Measurements from ENCODE around the gene BLVRB.

DNA sequence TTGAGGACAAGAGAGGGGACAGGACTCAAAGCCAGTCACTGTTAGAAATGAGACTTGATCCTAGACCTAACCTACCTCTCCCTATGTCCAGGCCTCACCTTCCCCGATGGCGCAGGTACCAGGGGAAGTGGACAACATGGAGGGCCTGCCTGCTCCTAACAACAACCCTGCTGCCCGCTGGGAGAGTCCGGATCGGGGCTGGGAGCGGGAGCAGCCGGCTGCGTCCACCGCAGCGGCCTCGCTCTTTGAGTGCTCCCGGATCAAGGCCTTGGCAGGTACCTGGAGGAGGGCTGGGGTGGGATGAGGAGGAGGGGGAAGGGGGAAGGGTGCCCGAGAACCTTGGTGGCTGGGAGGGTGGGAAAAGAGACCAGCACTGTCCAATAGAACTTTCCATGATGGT is 7.0 kb upstream of the BLVRB start:
- TF ChIP-seq TAF1 (IDR thresholded peaks at IDR 0.05; ENCODE audit: borderline replicate concordance, low read depth, low read length) (no peak), POLR2AphosphoS5 (IDR thresholded peaks at IDR 0.05; ENCODE audit: low read length) (no peak), NFYA (IDR thresholded peaks at IDR 0.05; ENCODE audit: borderline replicate concordance, low read depth, low read length) (no peak), CTCF (IDR thresholded peaks at IDR 0.05 in 2 of 3, conservative IDR thresholded peaks at IDR 0.05 in 1 of 3; ENCODE audit: control insufficient read depth in 2 of 3, extremely low read depth in 1 of 3, insufficient read depth in 1 of 3, low read depth in 3 of 3, low read length in 3 of 3) (no peak), EZH2 (IDR thresholded peaks at IDR 0.05; ENCODE audit: borderline replicate concordance, control insufficient read depth, low read depth, low read length) (no peak), SMC3 (IDR thresholded peaks at IDR 0.05; ENCODE audit: borderline replicate concordance, low read length) (no peak), POLR2A (IDR thresholded peaks at IDR 0.05; ENCODE audit: low read depth, low read length) (no peak), ZNF24 (IDR thresholded peaks at IDR 0.05) (no peak), TCF7 (IDR thresholded peaks at IDR 0.05; ENCODE audit: borderline replicate concordance) (no peak), NBN (IDR thresholded peaks at IDR 0.05) (no peak)
- TF ChIP-seq, protein P1, sequence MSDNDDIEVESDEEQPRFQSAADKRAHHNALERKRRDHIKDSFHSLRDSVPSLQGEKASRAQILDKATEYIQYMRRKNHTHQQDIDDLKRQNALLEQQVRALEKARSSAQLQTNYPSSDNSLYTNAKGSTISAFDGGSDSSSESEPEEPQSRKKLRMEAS (IDR thresholded peaks at IDR 0.05; ENCODE audit: low read depth, low read length), result no peak

All from GM12878 (cell line).